Gastrocnemius medialis (tissue), 4 donors: ENCODE measurements around the gene UBE2D4. TPM values are rescaled to one million over a fixed set of nuclear protein-coding genes. Genes with fewer than 3 reads are reported as not detected.
"Not testable (repeated sequence)": the region's sequence is repeated elsewhere in the genome, so short reads cannot be mapped to it uniquely, and the experiment has no call there.

Experiments used
- ATAC-seq, 2 donors: fragments of 150-250 bp; one replicate each; pipeline ENCODE4 v1.9.1; 2016
- DNase-seq, 2 donors: peaks; one replicate each; pipeline ENCODE4 v3.0.0-alpha.2; 2019
- H3K27ac ChIP-seq, 4 donors: fragments of 200-600 bp; sonication (generic); 1 replicate in 1 of 4; 2 replicates in 3 of 4; pipeline ENCODE4 v1.5.1; 2016 to 2018; ENCODE audit warnings: mild to moderate bottlenecking in 2 of 4, moderate library complexity in 1 of 4
- H3K27me3 ChIP-seq, 3 donors: fragments of 200-600 bp; sonication (generic) in 2 of 3; 1 replicate in 1 of 3; 2 replicates in 2 of 3; pipeline versions ENCODE4 v1.5.1 to v1.6.0; 2016 to 2019; ENCODE audit warnings: mild to moderate bottlenecking in 1 of 3, moderate library complexity in 1 of 3
- H3K36me3 ChIP-seq, 2 donors: fragments of 200-600 bp; sonication (generic) in 1 of 2; one replicate each; pipeline ENCODE4 v1.5.1; 2017 to 2018
- H3K4me1 ChIP-seq, 2 donors: fragments of 200-600 bp; sonication (generic) in 1 of 2; one replicate each; pipeline ENCODE4 v1.5.1; 2016 to 2017; ENCODE audit warnings: mild to moderate bottlenecking in 2 of 2
- H3K4me3 ChIP-seq, 4 donors: fragments of 200-600 bp; sonication (generic) in 3 of 4; 1 replicate in 1 of 4; 2 replicates in 3 of 4; pipeline ENCODE4 v1.5.1; 2016 to 2019; ENCODE audit warnings: mild to moderate bottlenecking in 2 of 4
- H3K9me3 ChIP-seq, 3 donors: fragments of 200-600 bp; sonication (generic) in 2 of 3; 1 replicate in 1 of 3; 2 replicates in 2 of 3; pipeline ENCODE4 v1.5.1; 2016 to 2019
- CTCF ChIP-seq, 5 experiments: fragments of 450-650 bp in 3 of 5; fragments of 200-600 bp in 2 of 5; sonication (generic) in 2 of 5; IDR thresholded peaks in 4 of 5; conservative IDR thresholded peaks in 1 of 5; 1 replicate in 4 of 5; 2 replicates in 1 of 5; pipeline ENCODE4 v1.5.1; 2016 to 2019; ENCODE audit warnings: antibody characterized with exemption in 5 of 5, mild to moderate bottlenecking in 3 of 5, moderate library complexity in 3 of 5
- POLR2A ChIP-seq, 2 donors: fragments of 450-650 bp; IDR thresholded peaks; one replicate each; pipeline ENCODE4 v1.6.1; 2017; ENCODE audit warnings: antibody characterized with exemption in 2 of 2, mild to moderate bottlenecking in 2 of 2, moderate library complexity in 2 of 2
- in situ Hi-C, 4 donors: fragments of 200-750 bp; cut with MboI; loops; one replicate each; pipeline versions ENCODE4 v1.15.0 to v1.8.0; 2017; ENCODE audit warnings: low sequenced_read_pairs in 4 of 4
- intact Hi-C: fragments of 100-400 bp; cut with DNase I; formaldehyde crosslinking; loops from one replicate; pipeline ENCODE4 v1.15.1; 2023; ENCODE audit warnings: low total_unique reads
- total RNA-seq, 4 donors: library from RNA; depleted of rRNA; stranded (reverse); fragments of >200 nt; gene quantifications; one replicate each; pipeline versions ENCODE4 v1.1.0 to v1.2.3, GENCODE V29; 2016

The UBE2D4 gene
- total RNA-seq, 4 donors from 2014 or later, result 71.0 to 116 (median 105) TPM

- in situ Hi-C loops (no loop called here), intact Hi-C loops (no loop called here)
- no peak for ATAC-seq
These were observed 37.0 kb upstream of the UBE2D4 start for GRCh38 chr7:43888993-43889945.

GRCh38 chr7:43890468-43890867 lies 35.8 kb upstream of the UBE2D4 start:
- Histone ChIP-seq H3K9me3 (no peaks in the 10 kb centered on the region), H3K36me3 (peaks cover 0 to 13% of the 10 kb centered on the region in 2 donors), H3K27ac (no peak overlapping the region), H3K4me3 (no peak overlapping the region), H3K4me1 (peaks cover 10 to 24% of the 10 kb centered on the region in 2 donors), H3K27me3 (no peaks in the 10 kb centered on the region)
- TF ChIP-seq CTCF (IDR thresholded peaks at IDR 0.05 in 4 of 5, conservative IDR thresholded peaks at IDR 0.05 in 1 of 5), result no peak
- TF ChIP-seq POLR2A (IDR thresholded peaks at IDR 0.05), result no peak
- intact Hi-C loops (no loop called here), in situ Hi-C loops (no loop called here)
- DNase-seq (no peak), ATAC-seq (no peak)

More at GRCh38 chr7:43888993-43889945, 37.0 kb upstream of the UBE2D4 start:
- no peak for DNase-seq
- H3K36me3 ChIP-seq, result peaks cover 0 to 17% of the 10 kb centered on the region in 2 donors
- peaks cover 10 to 24% of the 10 kb centered on the region in 2 donors for H3K4me1 ChIP-seq
- no peaks in the 10 kb centered on the region for H3K27me3 ChIP-seq
- no peak overlapping the region for H3K4me3 ChIP-seq
- TF ChIP-seq POLR2A (IDR thresholded peaks at IDR 0.05), result no peak
- TF ChIP-seq CTCF (IDR thresholded peaks at IDR 0.05 in 4 of 5, conservative IDR thresholded peaks at IDR 0.05 in 1 of 5), result no peak
- H3K27ac ChIP-seq, result peak overlapping the region in 1 of 4 donors; percentile 25
- no peaks in the 10 kb centered on the region for H3K9me3 ChIP-seq

- H3K36me3 ChIP-seq, result peaks cover 0 to 5% of the 10 kb centered on the region in 2 donors
- no peak overlapping the region for H3K4me3 ChIP-seq
- peaks cover 10 to 24% of the 10 kb centered on the region in 2 donors for H3K4me1 ChIP-seq
- no peaks in the 10 kb centered on the region for H3K27me3 ChIP-seq
- in situ Hi-C loops, result no loop called here
- TF ChIP-seq POLR2A (IDR thresholded peaks at IDR 0.05), result no peak
- TF ChIP-seq CTCF (IDR thresholded peaks at IDR 0.05 in 4 of 5, conservative IDR thresholded peaks at IDR 0.05 in 1 of 5), result no peak
- DNase-seq, result no peak
- ATAC-seq, result no peak
- H3K27ac ChIP-seq, result no peak overlapping the region
- no peaks in the 10 kb centered on the region for H3K9me3 ChIP-seq
- intact Hi-C loops, result no loop called here
These were observed 34.9 kb upstream of the UBE2D4 start for GRCh38 chr7:43891069-43891955.

GRCh38 chr7:43895847-43896415 lies 30.3 kb upstream of the UBE2D4 start:
- no peak for ATAC-seq
- no peak for TF ChIP-seq CTCF (IDR thresholded peaks at IDR 0.05 in 4 of 5, conservative IDR thresholded peaks at IDR 0.05 in 1 of 5)
- TF ChIP-seq POLR2A (IDR thresholded peaks at IDR 0.05), result no peak
- intact Hi-C loops, result no loop called here

GRCh38 chr7:43898571-43898970 lies 27.7 kb upstream of the UBE2D4 start:
- H3K9me3 ChIP-seq, intact Hi-C loops, H3K36me3 ChIP-seq, ATAC-seq, H3K4me3 ChIP-seq, in situ Hi-C loops, H3K27me3 ChIP-seq, DNase-seq: not testable (repeated sequence)
- peak overlapping the region in 1 of 4 donors; percentile 31 for H3K27ac ChIP-seq
- peaks cover 22 to 36% of the 10 kb centered on the region in 2 donors for H3K4me1 ChIP-seq

More at GRCh38 chr7:43895847-43896415, 30.3 kb upstream of the UBE2D4 start:
- H3K9me3 ChIP-seq, result no peaks in the 10 kb centered on the region
- H3K27ac ChIP-seq, result no peak overlapping the region
- no peaks in the 10 kb centered on the region for H3K36me3 ChIP-seq
- H3K4me3 ChIP-seq, result no peak overlapping the region
- no peaks in the 10 kb centered on the region for H3K27me3 ChIP-seq
- in situ Hi-C loops, result no loop called here
- peaks cover 14 to 25% of the 10 kb centered on the region in 2 donors for H3K4me1 ChIP-seq
- DNase-seq, result no peak
